ENCODE measurements around the gene RBBP6. TPM values are rescaled to one million over a fixed set of nuclear protein-coding genes. Genes with fewer than 3 reads are reported as not detected.

The RBBP6 gene
- total RNA-seq, 2 donors from 2014 or later, result 34.7 to 39.0 TPM

DNA sequence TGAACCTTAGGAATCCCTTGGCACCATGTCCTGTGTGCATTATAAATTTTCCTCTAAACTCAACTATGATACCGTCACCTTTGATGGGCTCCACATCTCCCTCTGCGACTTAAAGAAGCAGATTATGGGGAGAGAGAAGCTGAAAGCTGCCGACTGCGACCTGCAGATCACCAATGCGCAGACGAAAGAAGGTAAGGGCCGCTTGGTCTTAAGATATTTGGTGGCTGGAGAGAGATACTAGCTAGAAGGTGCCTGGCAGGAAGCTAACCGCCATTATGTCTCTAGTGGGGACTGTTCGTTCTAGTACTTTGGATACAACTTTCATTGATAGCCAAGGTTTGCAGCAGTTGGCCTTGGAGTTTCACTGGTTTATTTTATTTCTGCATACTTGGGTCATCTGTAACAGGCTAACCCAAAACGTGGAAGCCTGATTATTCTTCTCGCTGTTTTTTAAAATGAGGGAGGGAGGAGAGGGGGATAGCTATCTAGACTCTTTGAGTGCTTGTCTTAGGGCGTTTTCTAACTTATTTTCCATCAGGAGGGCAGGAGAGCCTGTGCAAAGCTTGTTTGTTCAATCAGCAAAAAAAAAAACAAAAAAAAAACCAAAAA, 1.3 kb downstream of the RBBP6 start:
- Histone ChIP-seq H3K9me3 (no peaks in the 10 kb centered on the region), H3K4me1 (peaks cover 4% of the 10 kb centered on the region), H3K27me3 (no peaks in the 10 kb centered on the region), H3K9ac (ENCODE audit: low read depth in 2 of 2, low read length in 2 of 2) (peak overlapping the region; percentile 95 to 100), H3K27ac (peak overlapping the region; percentile 99), H3K4me3 (peak overlapping the region; percentile 74), H3K36me3 (no peaks in the 10 kb centered on the region)
- no peak for TF ChIP-seq CTCF (IDR thresholded peaks at IDR 0.05)
- peak; percentile 25 for DNase-seq
- intact Hi-C loops (cut with DNase I), result loop anchor here (10.0 kb wide), 1 partner anchor 194 kb away; no protein-coding TSS in a partner anchor

- H3K27ac ChIP-seq, result no peak overlapping the region
- H3K27me3 ChIP-seq, result no peaks in the 10 kb centered on the region
- DNase-seq, result no peak
- no peak for TF ChIP-seq CTCF (IDR thresholded peaks at IDR 0.05)
- H3K9me3 ChIP-seq, result no peaks in the 10 kb centered on the region
- peaks cover 4% of the 10 kb centered on the region for H3K4me1 ChIP-seq
- H3K36me3 ChIP-seq, result no peaks in the 10 kb centered on the region
- peak overlapping the region; percentile 74 for H3K4me3 ChIP-seq
- intact Hi-C loops (cut with DNase I), result loop anchor here (10.0 kb wide), 1 partner anchor 193 kb away; no protein-coding TSS in a partner anchor
- peak overlapping the region; percentile 53 to 95 for H3K9ac ChIP-seq (ENCODE audit: low read depth in 2 of 2, low read length in 2 of 2)
Observed at GRCh38 chr16:24541233-24541933, 2.0 kb downstream of the RBBP6 start.

DNA sequence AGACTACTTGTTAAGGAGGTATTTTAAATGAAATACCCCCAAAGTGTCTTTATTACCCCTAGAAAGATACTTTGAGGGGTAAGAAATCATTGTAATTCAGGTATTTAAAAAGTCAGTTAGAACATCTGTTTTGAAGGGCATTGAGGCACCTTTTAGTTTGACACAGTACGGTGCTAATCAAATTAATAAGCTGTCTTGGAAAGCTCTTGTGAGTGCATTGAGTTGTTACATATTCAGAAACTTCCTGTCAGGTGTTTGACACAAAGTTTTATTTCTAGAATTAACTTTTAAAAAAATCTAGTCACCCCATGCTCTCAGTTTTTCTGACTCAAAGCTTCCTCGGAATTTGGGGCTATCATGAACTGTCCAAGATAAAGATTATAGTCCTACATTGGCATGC, 4.6 kb downstream of the RBBP6 start:
- intact Hi-C loops (cut with DNase I), result loop anchor here (10.0 kb wide), 1 partner anchor 191 kb away; no protein-coding TSS in a partner anchor
- Histone ChIP-seq H3K4me3 (no peak overlapping the region), H3K9me3 (no peaks in the 10 kb centered on the region), H3K4me1 (no peaks in the 10 kb centered on the region), H3K36me3 (no peaks in the 10 kb centered on the region), H3K27me3 (no peaks in the 10 kb centered on the region), H3K9ac (ENCODE audit: low read depth in 2 of 2, low read length in 2 of 2) (no peak overlapping the region), H3K27ac (peak overlapping the region; percentile 2)
- DNase-seq, result no peak
- no peak for TF ChIP-seq CTCF (IDR thresholded peaks at IDR 0.05)

GRCh38 chr16:24544640-24545039, 5.3 kb downstream of the RBBP6 start:
- Histone ChIP-seq H3K9ac (ENCODE audit: low read depth in 2 of 2, low read length in 2 of 2) (no peak overlapping the region), H3K27me3 (no peaks in the 10 kb centered on the region), H3K9me3 (no peaks in the 10 kb centered on the region), H3K4me3 (no peak overlapping the region), H3K27ac (peak overlapping the region; percentile 31), H3K36me3 (no peaks in the 10 kb centered on the region), H3K4me1 (no peaks in the 10 kb centered on the region)
- intact Hi-C loops (cut with DNase I), result loop anchor here (10.0 kb wide), 1 partner anchor 190 kb away; no protein-coding TSS in a partner anchor
- no peak for DNase-seq
- no peak for TF ChIP-seq CTCF (IDR thresholded peaks at IDR 0.05)

GRCh38 chr16:24550295-24550694, 10.9 kb downstream of the RBBP6 start:
- intact Hi-C loops (cut with DNase I), result no loop called here
- Histone ChIP-seq H3K9ac (ENCODE audit: low read depth in 2 of 2, low read length in 2 of 2) (no peak overlapping the region), H3K27ac (no peak overlapping the region), H3K27me3 (no peaks in the 10 kb centered on the region), H3K4me3 (no peak overlapping the region), H3K9me3 (no peaks in the 10 kb centered on the region), H3K36me3 (no peaks in the 10 kb centered on the region), H3K4me1 (no peaks in the 10 kb centered on the region)
- DNase-seq, result no peak
- TF ChIP-seq CTCF (IDR thresholded peaks at IDR 0.05), result no peak
